Keratinocyte (primary cell): ENCODE results near the gene ITPK1. TPM values are rescaled to one million over a fixed set of nuclear protein-coding genes. Genes with fewer than 3 reads are reported as not detected.

ENCODE experiments used
- DNase-seq: peaks from one replicate; pipeline ENCODE4 v3.0.0-alpha.2; 2011; ENCODE audit warnings: low read depth, missing footprints, low spot score
- FAIRE-seq: peaks from 2 replicates; lab custom pipeline; 2011; peaks lifted over from hg19 to GRCh38; lab: Jason Lieb, UNC
- H2AFZ ChIP-seq: 2 replicates; pipeline ENCODE4 v1.6.0; 2012; ENCODE audit warnings: low read length, control low read depth, inconsistent platforms; ENCODE audit not compliant: control insufficient read depth
- H3K27ac ChIP-seq: 2 replicates; pipeline ENCODE4 v1.5.1; 2011; ENCODE audit warnings: low read length; ENCODE audit not compliant: control insufficient read depth, insufficient read depth
- H3K27me3 ChIP-seq: 3 replicates; pipeline ENCODE4 v1.6.0; 2011; ENCODE audit warnings: low read length; ENCODE audit not compliant: control insufficient read depth, insufficient read depth; ENCODE audit errors: extremely low read depth
- H3K36me3 ChIP-seq, 2 experiments: 2 replicates in 1 of 2; 3 replicates in 1 of 2; pipeline ENCODE4 v1.5.1; 2011; ENCODE audit warnings: low read length in 2 of 2, mild to moderate bottlenecking in 1 of 2; ENCODE audit not compliant: control insufficient read depth in 2 of 2, insufficient read depth in 2 of 2; ENCODE audit errors: extremely low read depth in 1 of 2
- H3K4me1 ChIP-seq: 3 replicates; pipeline ENCODE4 v1.5.1; 2011; ENCODE audit warnings: low read length; ENCODE audit not compliant: control insufficient read depth, insufficient read depth; ENCODE audit errors: extremely low read depth
- H3K4me2 ChIP-seq: 3 replicates; pipeline ENCODE4 v1.6.0; 2011; ENCODE audit warnings: low read depth, low read length; ENCODE audit not compliant: control insufficient read depth, insufficient read depth; ENCODE audit errors: extremely low read depth
- H3K4me3 ChIP-seq, 3 experiments: fragments of 200-600 bp in 1 of 3; sonication (generic) in 1 of 3; 2 replicates in 2 of 3; 3 replicates in 1 of 3; pipeline ENCODE4 v1.5.1; 2011 to 2016; ENCODE audit warnings: low read length in 3 of 3, mild to moderate bottlenecking in 3 of 3, control low read depth in 2 of 3, inconsistent platforms in 1 of 3, low read depth in 1 of 3, mixed read lengths in 1 of 3, mixed run types in 1 of 3, moderate library complexity in 1 of 3; ENCODE audit not compliant: control insufficient read depth in 2 of 3, insufficient read depth in 2 of 3; ENCODE audit errors: extremely low read depth in 1 of 3
- H3K79me2 ChIP-seq: 2 replicates; pipeline ENCODE4 v1.6.0; 2012; ENCODE audit warnings: low read length; ENCODE audit not compliant: control insufficient read depth, insufficient read depth
- H3K9ac ChIP-seq: 3 replicates; pipeline ENCODE4 v1.6.0; 2011; ENCODE audit warnings: low read length; ENCODE audit not compliant: control insufficient read depth, insufficient read depth; ENCODE audit errors: extremely low read depth
- H3K9me1 ChIP-seq: 3 replicates; pipeline ENCODE4 v1.6.0; 2011; ENCODE audit warnings: low read length; ENCODE audit not compliant: control insufficient read depth, insufficient read depth; ENCODE audit errors: extremely low read depth
- H3K9me3 ChIP-seq: 2 replicates; pipeline ENCODE4 v1.5.1; 2012; ENCODE audit warnings: low read depth, low read length; ENCODE audit not compliant: control insufficient read depth
- H4K20me1 ChIP-seq: 3 replicates; pipeline ENCODE4 v1.6.0; 2011; ENCODE audit warnings: low read length; ENCODE audit not compliant: control insufficient read depth, insufficient read depth; ENCODE audit errors: extremely low read depth
- EZH2 ChIP-seq: IDR thresholded peaks from one replicate; pipeline ENCODE4 v1.6.1; 2012; ENCODE audit warnings: inconsistent platforms, mild to moderate bottlenecking, low read length, moderate library complexity
- dilution Hi-C: fragments of 300-500 bp; cut with MboI; formaldehyde crosslinking; loops from one replicate; pipeline ENCODE4 v1.7.0; 2020; ENCODE audit warnings: low sequenced_read_pairs; ENCODE audit not compliant: extremely low pct_ligation_motif_present
- polyA plus RNA-seq, 5 experiments: library from polyadenylated mRNA; depleted of rRNA in 3 of 5; stranded (reverse) in 3 of 5; stranded (forward) in 1 of 5; unstranded in 1 of 5; fragments of >200 nt; gene quantifications; 1 replicate in 1 of 5; 2 replicates in 3 of 5; 3 replicates in 1 of 5; pipeline versions ENCODE4 v1.2.1 to v1.2.3, GENCODE V29; 2011 to 2012; ENCODE audit warnings: missing spikeins in 2 of 5, low read depth in 1 of 5, low replicate concordance in 1 of 5
- TF ChIP-seq, protein P1 (sequence below), 3 experiments: IDR thresholded peaks in 1 of 3; conservative IDR thresholded peaks in 1 of 3; optimal IDR thresholded peaks in 1 of 3; 2 replicates in 2 of 3; 3 replicates in 1 of 3; pipeline versions ENCODE3 to v1.5.1; 2011; ENCODE audit warnings: low read length in 3 of 3, mild to moderate bottlenecking in 3 of 3, moderate library complexity in 2 of 3, control low read depth in 1 of 3, inconsistent platforms in 1 of 3; ENCODE audit not compliant: insufficient read depth in 2 of 3; ENCODE audit errors: extremely low read depth in 1 of 3

ITPK1 gene
- polyA plus RNA-seq, 1 donor (not counting 4 experiments of a cell fraction or from before 2014, with no cell fraction given): 67.8 TPM

DNA sequence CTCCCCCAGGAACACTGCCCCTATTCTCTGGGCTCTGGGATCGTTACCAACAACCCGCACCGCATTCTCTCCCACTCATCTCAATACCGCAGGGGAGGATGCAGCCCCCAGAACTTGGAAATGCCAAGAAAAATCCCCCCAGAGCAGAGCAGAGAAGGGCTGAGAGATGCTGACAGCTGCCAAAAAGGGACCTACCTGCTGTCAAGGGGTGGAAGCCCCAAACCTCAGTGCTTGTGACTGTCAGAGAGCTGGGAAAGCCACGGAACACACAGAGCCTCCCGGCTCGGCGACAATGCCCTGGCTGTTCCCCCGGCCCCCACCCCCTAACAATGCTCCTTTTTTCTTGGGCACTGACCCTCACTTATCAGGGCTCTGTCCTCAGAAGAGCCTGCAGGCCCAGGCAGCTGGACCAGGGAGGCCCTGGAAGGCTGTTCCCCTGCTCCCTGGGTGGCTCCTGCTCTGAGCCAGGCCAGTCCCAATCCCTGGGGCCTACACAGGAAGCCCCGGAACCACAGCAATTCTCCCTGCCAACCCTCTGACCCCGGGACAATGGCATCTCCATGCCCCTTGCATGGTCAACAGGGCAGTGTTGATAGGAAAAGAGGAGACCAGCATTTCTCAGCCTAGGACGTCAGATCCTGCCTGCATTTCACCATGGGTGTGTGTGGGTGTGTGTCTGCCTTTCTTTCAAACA lies 78.9 kb downstream of the ITPK1 start:
- Histone ChIP-seq H3K4me3 (no peak overlapping the region), H3K36me3 (no peaks in the 10 kb centered on the region), H3K4me2 (no peak overlapping the region), H3K4me1 (peaks cover 64% of the 10 kb centered on the region), H3K9me3 (no peaks in the 10 kb centered on the region), H3K9ac (no peak overlapping the region), H3K79me2 (peaks cover 33% of the 10 kb centered on the region), H3K9me1 (no peaks in the 10 kb centered on the region), H2AFZ (no peak overlapping the region), H3K27ac (no peak overlapping the region), H4K20me1 (no peaks in the 10 kb centered on the region), H3K27me3 (no peaks in the 10 kb centered on the region)
- DNase-seq (no peak), FAIRE-seq (no peak)
- dilution Hi-C loops: no loop called here
- TF ChIP-seq EZH2: no peak
- TF ChIP-seq, protein P1, sequence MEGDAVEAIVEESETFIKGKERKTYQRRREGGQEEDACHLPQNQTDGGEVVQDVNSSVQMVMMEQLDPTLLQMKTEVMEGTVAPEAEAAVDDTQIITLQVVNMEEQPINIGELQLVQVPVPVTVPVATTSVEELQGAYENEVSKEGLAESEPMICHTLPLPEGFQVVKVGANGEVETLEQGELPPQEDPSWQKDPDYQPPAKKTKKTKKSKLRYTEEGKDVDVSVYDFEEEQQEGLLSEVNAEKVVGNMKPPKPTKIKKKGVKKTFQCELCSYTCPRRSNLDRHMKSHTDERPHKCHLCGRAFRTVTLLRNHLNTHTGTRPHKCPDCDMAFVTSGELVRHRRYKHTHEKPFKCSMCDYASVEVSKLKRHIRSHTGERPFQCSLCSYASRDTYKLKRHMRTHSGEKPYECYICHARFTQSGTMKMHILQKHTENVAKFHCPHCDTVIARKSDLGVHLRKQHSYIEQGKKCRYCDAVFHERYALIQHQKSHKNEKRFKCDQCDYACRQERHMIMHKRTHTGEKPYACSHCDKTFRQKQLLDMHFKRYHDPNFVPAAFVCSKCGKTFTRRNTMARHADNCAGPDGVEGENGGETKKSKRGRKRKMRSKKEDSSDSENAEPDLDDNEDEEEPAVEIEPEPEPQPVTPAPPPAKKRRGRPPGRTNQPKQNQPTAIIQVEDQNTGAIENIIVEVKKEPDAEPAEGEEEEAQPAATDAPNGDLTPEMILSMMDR (optimal IDR thresholded peaks at IDR 0.05 in 1 of 3, IDR thresholded peaks at IDR 0.05 in 1 of 3, conservative IDR thresholded peaks at IDR 0.05 in 1 of 3; ENCODE audit: extremely low read depth in 1 of 3, insufficient read depth in 2 of 3, low read length in 3 of 3): no peak

- Histone ChIP-seq H3K4me2 (no peak overlapping the region), H3K9ac (no peak overlapping the region), H3K9me3 (no peaks in the 10 kb centered on the region), H4K20me1 (no peaks in the 10 kb centered on the region), H3K36me3 (no peaks in the 10 kb centered on the region), H3K79me2 (peaks cover 28% of the 10 kb centered on the region), H3K4me3 (no peak overlapping the region), H2AFZ (no peak overlapping the region), H3K9me1 (no peaks in the 10 kb centered on the region), H3K27ac (no peak overlapping the region), H3K4me1 (peaks cover 57% of the 10 kb centered on the region), H3K27me3 (no peaks in the 10 kb centered on the region)
- FAIRE-seq (no peak), DNase-seq (no peak)
- no peak for TF ChIP-seq EZH2
- TF ChIP-seq, protein P1 (optimal IDR thresholded peaks at IDR 0.05 in 1 of 3, IDR thresholded peaks at IDR 0.05 in 1 of 3, conservative IDR thresholded peaks at IDR 0.05 in 1 of 3; ENCODE audit: extremely low read depth in 1 of 3, insufficient read depth in 2 of 3, low read length in 3 of 3): no peak
- dilution Hi-C loops: no loop called here
These were observed 79.6 kb downstream of the ITPK1 start for GRCh38 chr14:93035917-93036651.
